Liver (tissue), 9 donors: ENCODE measurements around the gene SLC39A13. TPM values are rescaled to one million over a fixed set of nuclear protein-coding genes. Genes with fewer than 3 reads are reported as not detected.

Source experiments
- DNase-seq: peaks from one replicate; pipeline ENCODE4 v3.0.0-alpha.2; 2017; ENCODE audit warnings: low spot score
- H3K27ac ChIP-seq, 2 donors: one replicate each; pipeline ENCODE4 v1.7.0; 2013; ENCODE audit warnings: inconsistent platforms in 2 of 2, low read length in 2 of 2, control low read depth in 1 of 2, low read depth in 1 of 2, mild to moderate bottlenecking in 1 of 2
- H3K27me3 ChIP-seq, 4 donors: one replicate each; pipeline versions ENCODE4 v1.6.1 to v1.7.0; 2013; ENCODE audit warnings: low read length in 3 of 4, inconsistent platforms in 1 of 4, mild to moderate bottlenecking in 1 of 4, moderate library complexity in 1 of 4; ENCODE audit not compliant: control insufficient read depth in 4 of 4, insufficient read depth in 4 of 4
- H3K36me3 ChIP-seq, 4 donors: one replicate each; pipeline versions ENCODE4 v1.6.1 to v1.7.0; 2013; ENCODE audit warnings: low read length in 3 of 4, mild to moderate bottlenecking in 3 of 4, low read depth in 1 of 4, moderate library complexity in 1 of 4; ENCODE audit not compliant: control insufficient read depth in 4 of 4, insufficient read depth in 3 of 4
- H3K4me1 ChIP-seq, 4 donors: one replicate each; pipeline versions ENCODE4 v1.6.1 to v1.7.0; 2013; ENCODE audit warnings: low read length in 3 of 4, mild to moderate bottlenecking in 3 of 4, moderate library complexity in 1 of 4; ENCODE audit not compliant: control insufficient read depth in 4 of 4, insufficient read depth in 4 of 4
- H3K4me3 ChIP-seq, 3 donors: one replicate each; pipeline versions ENCODE4 v1.6.1 to v1.7.0; 2013; ENCODE audit warnings: low read length in 3 of 3, control low read depth in 1 of 3, low read depth in 1 of 3, mild to moderate bottlenecking in 1 of 3
- H3K9ac ChIP-seq, 2 donors: one replicate each; pipeline ENCODE4 v1.7.0; 2013; ENCODE audit warnings: low read length in 2 of 2, mild to moderate bottlenecking in 2 of 2, moderate library complexity in 2 of 2, control low read depth in 1 of 2, low read depth in 1 of 2
- H3K9me3 ChIP-seq, 4 donors: one replicate each; pipeline versions ENCODE4 v1.6.1 to v1.7.0; 2013; ENCODE audit warnings: low read length in 3 of 4; ENCODE audit not compliant: control insufficient read depth in 4 of 4
- EGR1 ChIP-seq, 2 donors: IDR thresholded peaks; 2 replicates each; pipeline ENCODE4 v1.6.1; 2016 to 2018; ENCODE audit warnings: antibody characterized with exemption in 2 of 2, low read depth in 2 of 2
- FOXA1 ChIP-seq: IDR thresholded peaks from 2 replicates; pipeline ENCODE4 v1.6.1; 2016; ENCODE audit warnings: antibody characterized with exemption
- FOXA2 ChIP-seq: IDR thresholded peaks from 2 replicates; pipeline ENCODE4 v1.6.1; 2016; ENCODE audit warnings: antibody characterized with exemption
- GABPA ChIP-seq, 2 donors: IDR thresholded peaks in 1 of 2; conservative IDR thresholded peaks in 1 of 2; 2 replicates each; pipeline ENCODE4 v1.6.1; 2016; ENCODE audit warnings: antibody characterized with exemption in 2 of 2, mild to moderate bottlenecking in 1 of 2, moderate library complexity in 1 of 2
- HNF4A ChIP-seq, 2 donors: conservative IDR thresholded peaks; 2 replicates each; pipeline ENCODE4 v1.6.1; 2016; ENCODE audit warnings: antibody characterized with exemption in 2 of 2, mild to moderate bottlenecking in 2 of 2
- HNF4G ChIP-seq: IDR thresholded peaks from 2 replicates; pipeline ENCODE4 v1.6.1; 2016; ENCODE audit warnings: antibody characterized with exemption
- JUND ChIP-seq, 2 donors: IDR thresholded peaks; 2 replicates each; pipeline ENCODE4 v1.6.1; 2016; ENCODE audit warnings: antibody characterized with exemption in 2 of 2
- NR2F2 ChIP-seq: IDR thresholded peaks from 2 replicates; pipeline ENCODE4 v1.6.1; 2016; ENCODE audit warnings: antibody characterized with exemption
- RAD21 ChIP-seq, 2 donors: IDR thresholded peaks; 2 replicates each; pipeline ENCODE4 v1.6.1; 2016; ENCODE audit warnings: antibody characterized with exemption in 2 of 2, mild to moderate bottlenecking in 2 of 2
- RXRA ChIP-seq, 2 donors: IDR thresholded peaks; 2 replicates each; pipeline ENCODE4 v1.6.1; 2017 to 2018; ENCODE audit warnings: antibody characterized with exemption in 2 of 2, mild to moderate bottlenecking in 1 of 2
- SP1 ChIP-seq: IDR thresholded peaks from 2 replicates; pipeline ENCODE4 v1.6.1; 2018; ENCODE audit warnings: antibody characterized with exemption, mild to moderate bottlenecking
- TAF1 ChIP-seq: conservative IDR thresholded peaks from 2 replicates; pipeline ENCODE4 v1.6.1; 2016; ENCODE audit warnings: antibody characterized with exemption, mild to moderate bottlenecking
- YY1 ChIP-seq: IDR thresholded peaks from 2 replicates; pipeline ENCODE4 v1.6.1; 2016; ENCODE audit warnings: antibody characterized with exemption, mild to moderate bottlenecking
- WGBS: extraction: QIAGEN DNeasy Blood & Tissue Kit; methylation state at CpG from one replicate; pipeline ENCODE4 v1.1.7; 2013; 5-methylcytosine and 5-hydroxymethylcytosine counted together
- polyA plus RNA-seq, 2 donors: library from polyadenylated mRNA; stranded (reverse) in 1 of 2; unstranded in 1 of 2; fragments of 200-250 nt in 1 of 2; fragments of >200 nt in 1 of 2; fragmentation: Nextera tagmentation in 1 of 2; extraction: Ambion mirVana in 1 of 2; gene quantifications; one replicate each; pipeline versions ENCODE4 v1.2.1 to v1.2.3, GENCODE V29; 2013 to 2015
- total RNA-seq, 2 donors: library from RNA; depleted of rRNA; stranded (reverse); fragments of >200 nt; gene quantifications; one replicate each; pipeline ENCODE4 v1.2.3, GENCODE V29; 2014
- TF ChIP-seq, protein P1 (sequence below): IDR thresholded peaks from 2 replicates; pipeline ENCODE4 v1.6.1; 2016; ENCODE audit warnings: antibody characterized with exemption
- TF ChIP-seq, protein P2 (sequence below): IDR thresholded peaks from 2 replicates; pipeline ENCODE4 v1.6.1; 2016; ENCODE audit warnings: antibody characterized with exemption
- TF ChIP-seq, protein P3 (sequence below): IDR thresholded peaks from 2 replicates; pipeline ENCODE4 v1.6.1; 2016; ENCODE audit warnings: antibody characterized with exemption, mild to moderate bottlenecking
- TF ChIP-seq, protein P4 (sequence below): fragments of 150-350 bp; IDR thresholded peaks from 2 replicates; pipeline ENCODE4 v1.5.1; 2017; ENCODE audit warnings: improper control_type of control experiment, low read depth, low read length; ENCODE audit not compliant: missing input control
- TF ChIP-seq, protein P5 (sequence below): IDR thresholded peaks from 2 replicates; pipeline ENCODE4 v1.6.1; 2016; ENCODE audit warnings: antibody characterized with exemption
- donor health status: healthy.
- donor health status: healthy.
- donor health status: healthy.
- donor health status: healthy.
- donor health status: healthy.

The SLC39A13 gene
- total and polyA plus RNA-seq, 4 donors, result 8.2 to 17.5 (median 10.7) TPM

DNA sequence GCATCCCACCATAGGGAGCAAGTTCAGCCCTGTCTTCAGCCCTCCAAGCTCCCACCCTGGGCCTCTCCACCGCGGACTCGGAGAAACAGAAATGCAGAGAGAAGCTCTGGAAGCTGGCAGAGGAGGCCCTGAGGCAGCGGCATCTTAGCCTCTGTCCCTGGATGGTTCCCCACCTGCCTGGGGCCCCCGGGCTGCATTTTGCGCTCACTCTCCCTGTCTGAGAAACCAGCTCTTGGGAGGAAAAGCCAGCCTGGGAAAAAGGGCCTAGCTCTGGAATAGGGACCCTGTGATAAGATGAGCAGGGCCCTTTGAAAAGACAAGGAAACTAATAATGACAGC lies 18.0 kb upstream of the SLC39A13 start:
- H3K4me1 ChIP-seq, result peaks cover 0 to 9% (median 0%) of the 10 kb centered on the region in 4 donors
- H3K9me3 ChIP-seq, result no peaks in the 10 kb centered on the region
- H3K4me3 ChIP-seq, result no peak overlapping the region
- TF ChIP-seq SP1 (no peak), NR2F2 (no peak)
- TF ChIP-seq, protein P1, sequence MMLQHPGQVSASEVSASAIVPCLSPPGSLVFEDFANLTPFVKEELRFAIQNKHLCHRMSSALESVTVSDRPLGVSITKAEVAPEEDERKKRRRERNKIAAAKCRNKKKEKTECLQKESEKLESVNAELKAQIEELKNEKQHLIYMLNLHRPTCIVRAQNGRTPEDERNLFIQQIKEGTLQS, result no peak
- 95% methylated on average over 6 of the region's 6 CpGs for WGBS
- H3K36me3 ChIP-seq, result no peaks in the 10 kb centered on the region
- peak overlapping the region; percentile 15 to 47 for H3K27ac ChIP-seq
- no peaks in the 10 kb centered on the region for H3K27me3 ChIP-seq
- no peak overlapping the region for H3K9ac ChIP-seq
- no peak for DNase-seq

DNA sequence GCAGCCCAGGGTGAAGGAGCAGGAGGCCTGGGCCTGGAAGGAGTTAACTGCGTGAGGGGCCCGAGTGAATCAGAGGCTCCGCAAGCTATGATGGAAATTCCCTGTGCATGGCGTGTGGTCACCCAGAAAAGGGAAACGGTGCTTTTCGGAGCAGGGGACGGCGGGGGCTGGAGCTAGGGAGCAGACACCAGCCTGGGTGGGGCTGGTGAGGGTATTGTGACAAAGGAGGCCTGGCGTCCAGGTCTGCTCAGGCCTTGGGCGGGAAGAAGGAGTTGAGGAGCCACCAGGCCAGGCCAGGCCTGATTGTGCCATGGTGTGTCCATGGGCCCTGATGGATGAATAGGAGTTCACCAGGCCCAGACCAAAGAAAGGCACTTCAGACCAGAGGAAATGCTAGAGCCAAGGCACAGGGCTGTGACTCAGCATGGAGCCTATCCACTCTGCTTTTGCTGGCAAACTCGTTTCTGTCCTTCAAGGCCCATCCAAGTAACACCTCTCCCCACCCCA lies 17.3 kb upstream of the SLC39A13 start:
- Histone ChIP-seq H3K4me1 (peaks cover 0 to 9% (median 0%) of the 10 kb centered on the region in 4 donors), H3K36me3 (no peaks in the 10 kb centered on the region), H3K27ac (peak overlapping the region; percentile 47 to 74), H3K9me3 (no peaks in the 10 kb centered on the region), H3K4me3 (no peak overlapping the region), H3K9ac (no peak overlapping the region), H3K27me3 (no peaks in the 10 kb centered on the region)
- 85% methylated on average over 11 of the region's 11 CpGs for WGBS
- TF ChIP-seq, protein P1, result no peak
- no peak for TF ChIP-seq HNF4G
- no peak for TF ChIP-seq JUND (IDR thresholded peaks at IDR 0.05)
- no peak for TF ChIP-seq FOXA2
- TF ChIP-seq FOXA1, result no peak
- no peak for TF ChIP-seq TAF1
- DNase-seq, result no peak

DNA sequence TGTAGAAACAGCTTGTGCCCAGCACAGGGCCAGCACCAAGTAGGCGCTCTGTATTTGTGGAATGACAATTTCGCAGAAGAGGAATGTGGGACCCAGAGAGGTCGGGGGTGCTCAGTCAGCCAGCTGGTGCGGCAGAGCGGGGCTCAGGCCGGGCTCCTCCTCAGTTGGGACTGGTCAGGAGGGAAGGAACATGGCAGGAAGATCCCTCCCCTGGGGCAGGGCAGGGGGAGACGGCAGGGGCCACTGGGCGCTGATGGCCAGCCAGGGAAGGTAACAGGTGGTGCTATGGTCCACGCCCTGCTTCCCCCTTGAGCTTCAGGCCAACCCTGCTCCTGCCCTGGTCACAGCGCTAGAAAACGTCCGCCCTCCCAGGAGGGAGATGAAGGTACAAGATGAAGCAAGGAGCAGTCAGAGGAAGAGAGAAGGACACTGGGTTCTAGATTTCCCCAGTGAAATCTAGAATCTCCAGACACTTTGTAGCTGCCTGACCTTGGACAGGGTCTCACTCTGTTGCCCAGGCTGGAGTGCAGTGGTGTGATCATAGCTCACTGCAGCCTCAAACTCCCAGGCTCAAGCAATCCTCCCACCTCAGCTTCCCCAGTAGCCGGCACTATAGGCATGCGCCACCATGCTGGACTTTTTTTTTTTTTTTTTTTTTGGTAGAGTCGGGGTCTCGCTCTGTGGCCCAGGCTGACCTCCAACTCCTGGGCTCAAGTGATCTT lies 16.5 kb upstream of the SLC39A13 start:
- TF ChIP-seq FOXA2 (no peak), NR2F2 (no peak), HNF4A (conservative IDR thresholded peaks at IDR 0.05) (no peak), TAF1 (no peak), RAD21 (IDR thresholded peaks at IDR 0.05) (no peak), HNF4G (no peak), JUND (IDR thresholded peaks at IDR 0.05) (no peak), SP1 (no peak), EGR1 (IDR thresholded peaks at IDR 0.05; ENCODE audit: low read depth in 2 of 2) (no peak), RXRA (IDR thresholded peaks at IDR 0.05) (no peak), GABPA (IDR thresholded peaks at IDR 0.05 in 1 of 2, conservative IDR thresholded peaks at IDR 0.05 in 1 of 2) (no peak), FOXA1 (no peak), YY1 (no peak)
- TF ChIP-seq, protein P2, sequence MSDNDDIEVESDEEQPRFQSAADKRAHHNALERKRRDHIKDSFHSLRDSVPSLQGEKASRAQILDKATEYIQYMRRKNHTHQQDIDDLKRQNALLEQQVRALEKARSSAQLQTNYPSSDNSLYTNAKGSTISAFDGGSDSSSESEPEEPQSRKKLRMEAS, result no peak
- TF ChIP-seq, protein P3, sequence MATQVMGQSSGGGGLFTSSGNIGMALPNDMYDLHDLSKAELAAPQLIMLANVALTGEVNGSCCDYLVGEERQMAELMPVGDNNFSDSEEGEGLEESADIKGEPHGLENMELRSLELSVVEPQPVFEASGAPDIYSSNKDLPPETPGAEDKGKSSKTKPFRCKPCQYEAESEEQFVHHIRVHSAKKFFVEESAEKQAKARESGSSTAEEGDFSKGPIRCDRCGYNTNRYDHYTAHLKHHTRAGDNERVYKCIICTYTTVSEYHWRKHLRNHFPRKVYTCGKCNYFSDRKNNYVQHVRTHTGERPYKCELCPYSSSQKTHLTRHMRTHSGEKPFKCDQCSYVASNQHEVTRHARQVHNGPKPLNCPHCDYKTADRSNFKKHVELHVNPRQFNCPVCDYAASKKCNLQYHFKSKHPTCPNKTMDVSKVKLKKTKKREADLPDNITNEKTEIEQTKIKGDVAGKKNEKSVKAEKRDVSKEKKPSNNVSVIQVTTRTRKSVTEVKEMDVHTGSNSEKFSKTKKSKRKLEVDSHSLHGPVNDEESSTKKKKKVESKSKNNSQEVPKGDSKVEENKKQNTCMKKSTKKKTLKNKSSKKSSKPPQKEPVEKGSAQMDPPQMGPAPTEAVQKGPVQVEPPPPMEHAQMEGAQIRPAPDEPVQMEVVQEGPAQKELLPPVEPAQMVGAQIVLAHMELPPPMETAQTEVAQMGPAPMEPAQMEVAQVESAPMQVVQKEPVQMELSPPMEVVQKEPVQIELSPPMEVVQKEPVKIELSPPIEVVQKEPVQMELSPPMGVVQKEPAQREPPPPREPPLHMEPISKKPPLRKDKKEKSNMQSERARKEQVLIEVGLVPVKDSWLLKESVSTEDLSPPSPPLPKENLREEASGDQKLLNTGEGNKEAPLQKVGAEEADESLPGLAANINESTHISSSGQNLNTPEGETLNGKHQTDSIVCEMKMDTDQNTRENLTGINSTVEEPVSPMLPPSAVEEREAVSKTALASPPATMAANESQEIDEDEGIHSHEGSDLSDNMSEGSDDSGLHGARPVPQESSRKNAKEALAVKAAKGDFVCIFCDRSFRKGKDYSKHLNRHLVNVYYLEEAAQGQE, result no peak
- TF ChIP-seq, protein P4, sequence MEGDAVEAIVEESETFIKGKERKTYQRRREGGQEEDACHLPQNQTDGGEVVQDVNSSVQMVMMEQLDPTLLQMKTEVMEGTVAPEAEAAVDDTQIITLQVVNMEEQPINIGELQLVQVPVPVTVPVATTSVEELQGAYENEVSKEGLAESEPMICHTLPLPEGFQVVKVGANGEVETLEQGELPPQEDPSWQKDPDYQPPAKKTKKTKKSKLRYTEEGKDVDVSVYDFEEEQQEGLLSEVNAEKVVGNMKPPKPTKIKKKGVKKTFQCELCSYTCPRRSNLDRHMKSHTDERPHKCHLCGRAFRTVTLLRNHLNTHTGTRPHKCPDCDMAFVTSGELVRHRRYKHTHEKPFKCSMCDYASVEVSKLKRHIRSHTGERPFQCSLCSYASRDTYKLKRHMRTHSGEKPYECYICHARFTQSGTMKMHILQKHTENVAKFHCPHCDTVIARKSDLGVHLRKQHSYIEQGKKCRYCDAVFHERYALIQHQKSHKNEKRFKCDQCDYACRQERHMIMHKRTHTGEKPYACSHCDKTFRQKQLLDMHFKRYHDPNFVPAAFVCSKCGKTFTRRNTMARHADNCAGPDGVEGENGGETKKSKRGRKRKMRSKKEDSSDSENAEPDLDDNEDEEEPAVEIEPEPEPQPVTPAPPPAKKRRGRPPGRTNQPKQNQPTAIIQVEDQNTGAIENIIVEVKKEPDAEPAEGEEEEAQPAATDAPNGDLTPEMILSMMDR, result no peak
- TF ChIP-seq, protein P1, result no peak
- TF ChIP-seq, protein P5, sequence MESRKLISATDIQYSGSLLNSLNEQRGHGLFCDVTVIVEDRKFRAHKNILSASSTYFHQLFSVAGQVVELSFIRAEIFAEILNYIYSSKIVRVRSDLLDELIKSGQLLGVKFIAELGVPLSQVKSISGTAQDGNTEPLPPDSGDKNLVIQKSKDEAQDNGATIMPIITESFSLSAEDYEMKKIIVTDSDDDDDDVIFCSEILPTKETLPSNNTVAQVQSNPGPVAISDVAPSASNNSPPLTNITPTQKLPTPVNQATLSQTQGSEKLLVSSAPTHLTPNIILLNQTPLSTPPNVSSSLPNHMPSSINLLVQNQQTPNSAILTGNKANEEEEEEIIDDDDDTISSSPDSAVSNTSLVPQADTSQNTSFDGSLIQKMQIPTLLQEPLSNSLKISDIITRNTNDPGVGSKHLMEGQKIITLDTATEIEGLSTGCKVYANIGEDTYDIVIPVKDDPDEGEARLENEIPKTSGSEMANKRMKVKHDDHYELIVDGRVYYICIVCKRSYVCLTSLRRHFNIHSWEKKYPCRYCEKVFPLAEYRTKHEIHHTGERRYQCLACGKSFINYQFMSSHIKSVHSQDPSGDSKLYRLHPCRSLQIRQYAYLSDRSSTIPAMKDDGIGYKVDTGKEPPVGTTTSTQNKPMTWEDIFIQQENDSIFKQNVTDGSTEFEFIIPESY, result no peak
- peaks cover 0 to 9% (median 0%) of the 10 kb centered on the region in 4 donors for H3K4me1 ChIP-seq
- no peak overlapping the region for H3K9ac ChIP-seq
- 94% methylated on average over 16 of the region's 16 CpGs for WGBS
- H3K4me3 ChIP-seq, result no peak overlapping the region
- no peaks in the 10 kb centered on the region for H3K27me3 ChIP-seq
- H3K36me3 ChIP-seq, result no peaks in the 10 kb centered on the region
- H3K27ac ChIP-seq, result peak overlapping the region; percentile 74 to 87
- no peak for DNase-seq
- H3K9me3 ChIP-seq, result no peaks in the 10 kb centered on the region
